ENCODE data around the gene PKP3.

PKP3 gene

GRCh38 chr11:381501-382072 is 12.4 kb upstream of the PKP3 start:
- H3K4me3 ChIP-seq (ENCODE audit: low read length) = no peak overlapping the region
- no peak for DNase-seq (ENCODE audit: low read depth)
- no peak for TF ChIP-seq CTCF (IDR thresholded peaks at IDR 0.05; ENCODE audit: insufficient read depth, low read depth, low read length, missing control alignments)

GRCh38 chr11:382081-382629 is 11.9 kb upstream of the PKP3 start:
- TF ChIP-seq CTCF (IDR thresholded peaks at IDR 0.05; ENCODE audit: insufficient read depth, low read depth, low read length, missing control alignments) = no peak
- H3K4me3 ChIP-seq (ENCODE audit: low read length) = no peak overlapping the region
- no peak for DNase-seq (ENCODE audit: low read depth)

- no peak overlapping the region for H3K4me3 ChIP-seq (ENCODE audit: low read length)
- no peak for DNase-seq (ENCODE audit: low read depth)
- no peak for TF ChIP-seq CTCF (IDR thresholded peaks at IDR 0.05; ENCODE audit: insufficient read depth, low read depth, low read length, missing control alignments)
Observed at GRCh38 chr11:383431-383830, 10.6 kb upstream of the PKP3 start.

- H3K4me3 ChIP-seq (ENCODE audit: low read length) = no peak overlapping the region
- no peak for TF ChIP-seq CTCF (IDR thresholded peaks at IDR 0.05; ENCODE audit: insufficient read depth, low read depth, low read length, missing control alignments)
Observed at GRCh38 chr11:384511-384910, 9.5 kb upstream of the PKP3 start.

GRCh38 chr11:385594-386351 is 8.2 kb upstream of the PKP3 start:
- no peak overlapping the region for H3K4me3 ChIP-seq (ENCODE audit: low read length)
- TF ChIP-seq CTCF (IDR thresholded peaks at IDR 0.05; ENCODE audit: insufficient read depth, low read depth, low read length, missing control alignments) = no peak
- DNase-seq (ENCODE audit: low read depth) = no peak

More at GRCh38 chr11:384511-384910, 9.5 kb upstream of the PKP3 start:
- DNase-seq (ENCODE audit: low read depth) = no peak

- TF ChIP-seq CTCF (IDR thresholded peaks at IDR 0.05; ENCODE audit: insufficient read depth, low read depth, low read length, missing control alignments) = no peak
- no peak for DNase-seq (ENCODE audit: low read depth)
- no peak overlapping the region for H3K4me3 ChIP-seq (ENCODE audit: low read length)
Observed at GRCh38 chr11:386483-386882, 7.5 kb upstream of the PKP3 start.

All from epithelial cell of esophagus (primary cell).